Natural killer cell (primary cell): ENCODE measurements around the gene ATP9A. TPM values are rescaled to one million over a fixed set of nuclear protein-coding genes. Genes with fewer than 3 reads are reported as not detected.

ENCODE experiments used
- ATAC-seq, 3 donors: fragments of 150-1000 bp in 2 of 3; fragments of 200-7000 bp in 1 of 3; cut with Tn5 transposase; 1 replicate in 1 of 3; 2 replicates in 2 of 3; pipeline ENCODE4 v1.10.0; 2021; ENCODE audit warnings: mild to moderate bottlenecking in 2 of 3, moderate library complexity in 2 of 3
- DNase-seq, 2 donors: peaks; one replicate each; pipeline versions ENCODE4 v3.0.0 to v3.0.0-alpha.2; 2013 to 2021; ENCODE audit warnings: mixed read lengths in 1 of 2
- H3K27ac ChIP-seq: one replicate; pipeline ENCODE4 v1.5.1; 2013; ENCODE audit warnings: mild to moderate bottlenecking, low read length
- H3K27me3 ChIP-seq: one replicate; pipeline ENCODE4 v1.6.1; 2013; ENCODE audit warnings: low read length; ENCODE audit not compliant: control insufficient read depth, insufficient read depth
- H3K36me3 ChIP-seq: one replicate; pipeline ENCODE4 v1.6.1; 2013; ENCODE audit warnings: low read length; ENCODE audit not compliant: control insufficient read depth, insufficient read depth
- H3K4me1 ChIP-seq: one replicate; pipeline ENCODE4 v1.6.1; 2013; ENCODE audit warnings: low read length; ENCODE audit not compliant: control insufficient read depth, insufficient read depth
- H3K4me3 ChIP-seq: one replicate; pipeline ENCODE4 v1.5.1; 2013; ENCODE audit warnings: low read length
- H3K9me3 ChIP-seq: one replicate; pipeline ENCODE4 v1.6.1; 2013; ENCODE audit warnings: low read length; ENCODE audit not compliant: control insufficient read depth, insufficient read depth
- H3K27ac Mint-ChIP-seq, 2 donors: one replicate each; pipeline ENCODE4 v1.8.0; 2022; ENCODE audit warnings: mild to moderate bottlenecking in 2 of 2, mixed read lengths in 2 of 2, moderate library complexity in 1 of 2
- H3K27me3 Mint-ChIP-seq, 2 donors: one replicate each; pipeline ENCODE4 v1.8.0; 2022; ENCODE audit warnings: low read depth in 2 of 2, mixed read lengths in 2 of 2
- H3K36me3 Mint-ChIP-seq: one replicate; pipeline ENCODE4 v1.8.0; 2022; ENCODE audit warnings: mixed read lengths
- H3K4me1 Mint-ChIP-seq, 2 donors: one replicate each; pipeline ENCODE4 v1.8.0; 2022; ENCODE audit warnings: mixed read lengths in 2 of 2
- H3K4me3 Mint-ChIP-seq: one replicate; pipeline ENCODE4 v1.8.0; 2022; ENCODE audit warnings: mild to moderate bottlenecking, moderate library complexity, mixed read lengths
- H3K9me3 Mint-ChIP-seq, 2 donors: one replicate each; pipeline ENCODE4 v1.8.0; 2022; ENCODE audit warnings: mixed read lengths in 2 of 2
- WGBS: methylation state at CpG from one replicate; pipeline ENCODE4 v1.1.7; 2013; ENCODE audit warnings: missing lambda C conversion rate; ENCODE audit not compliant: insufficient coverage; 5-methylcytosine and 5-hydroxymethylcytosine counted together
- intact Hi-C: fragments of 100-400 bp; cut with micrococcal nuclease; formaldehyde crosslinking; loops from one replicate; pipeline ENCODE4 v1.14.2; 2022
- total RNA-seq, 4 donors: library from RNA; stranded (reverse); fragments of 120-200 nt in 1 of 4; gene quantifications; one replicate each; pipeline versions ENCODE4 v1.2.3 to v1.2.4, GENCODE V29; 2013 to 2022
- TF ChIP-seq, protein P1 (sequence below): fragments of 200-600 bp; IDR thresholded peaks from one replicate; pipeline ENCODE4 v1.8.0; 2022; ENCODE audit warnings: antibody characterized with exemption

ATP9A gene
- total RNA-seq, 3 donors from 2014 or later (not counting 1 experiment from before 2014, with no cell fraction given) = 1.4 to 46.8 (median 1.9) TPM

- DNase-seq (peak; percentile 62 to 87), ATAC-seq (peak; percentile 87 to 99 (median 99))
- Histone ChIP-seq H3K4me1 (peaks cover 7% of the 10 kb centered on the region), H3K9me3 (no peaks in the 10 kb centered on the region), H3K27ac (no peak overlapping the region), H3K27me3 (no peaks in the 10 kb centered on the region), H3K36me3 (no peaks in the 10 kb centered on the region), H3K4me3 (no peak overlapping the region)
- WGBS = 2% methylated on average over 13 of the region's 13 CpGs
- Mint-ChIP-seq H3K4me1 (peaks cover 9 to 21% of the 10 kb centered on the region in 2 donors), H3K4me3 (peak overlapping the region; percentile 65), H3K9me3 (no peaks in the 10 kb centered on the region), H3K27me3 (no peaks in the 10 kb centered on the region), H3K36me3 (no peaks in the 10 kb centered on the region), H3K27ac (peak overlapping the region; percentile 45 to 69)
- intact Hi-C loops = loop anchor here (1.0 to 10.0 kb wide), 3 partner anchors 209 to 380 kb away; no protein-coding TSS in a partner anchor
- TF ChIP-seq, protein P1, sequence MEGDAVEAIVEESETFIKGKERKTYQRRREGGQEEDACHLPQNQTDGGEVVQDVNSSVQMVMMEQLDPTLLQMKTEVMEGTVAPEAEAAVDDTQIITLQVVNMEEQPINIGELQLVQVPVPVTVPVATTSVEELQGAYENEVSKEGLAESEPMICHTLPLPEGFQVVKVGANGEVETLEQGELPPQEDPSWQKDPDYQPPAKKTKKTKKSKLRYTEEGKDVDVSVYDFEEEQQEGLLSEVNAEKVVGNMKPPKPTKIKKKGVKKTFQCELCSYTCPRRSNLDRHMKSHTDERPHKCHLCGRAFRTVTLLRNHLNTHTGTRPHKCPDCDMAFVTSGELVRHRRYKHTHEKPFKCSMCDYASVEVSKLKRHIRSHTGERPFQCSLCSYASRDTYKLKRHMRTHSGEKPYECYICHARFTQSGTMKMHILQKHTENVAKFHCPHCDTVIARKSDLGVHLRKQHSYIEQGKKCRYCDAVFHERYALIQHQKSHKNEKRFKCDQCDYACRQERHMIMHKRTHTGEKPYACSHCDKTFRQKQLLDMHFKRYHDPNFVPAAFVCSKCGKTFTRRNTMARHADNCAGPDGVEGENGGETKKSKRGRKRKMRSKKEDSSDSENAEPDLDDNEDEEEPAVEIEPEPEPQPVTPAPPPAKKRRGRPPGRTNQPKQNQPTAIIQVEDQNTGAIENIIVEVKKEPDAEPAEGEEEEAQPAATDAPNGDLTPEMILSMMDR = peak; percentile 88
These were observed 173.1 kb downstream of the ATP9A start for GRCh38 chr20:51595058-51595532.

DNA sequence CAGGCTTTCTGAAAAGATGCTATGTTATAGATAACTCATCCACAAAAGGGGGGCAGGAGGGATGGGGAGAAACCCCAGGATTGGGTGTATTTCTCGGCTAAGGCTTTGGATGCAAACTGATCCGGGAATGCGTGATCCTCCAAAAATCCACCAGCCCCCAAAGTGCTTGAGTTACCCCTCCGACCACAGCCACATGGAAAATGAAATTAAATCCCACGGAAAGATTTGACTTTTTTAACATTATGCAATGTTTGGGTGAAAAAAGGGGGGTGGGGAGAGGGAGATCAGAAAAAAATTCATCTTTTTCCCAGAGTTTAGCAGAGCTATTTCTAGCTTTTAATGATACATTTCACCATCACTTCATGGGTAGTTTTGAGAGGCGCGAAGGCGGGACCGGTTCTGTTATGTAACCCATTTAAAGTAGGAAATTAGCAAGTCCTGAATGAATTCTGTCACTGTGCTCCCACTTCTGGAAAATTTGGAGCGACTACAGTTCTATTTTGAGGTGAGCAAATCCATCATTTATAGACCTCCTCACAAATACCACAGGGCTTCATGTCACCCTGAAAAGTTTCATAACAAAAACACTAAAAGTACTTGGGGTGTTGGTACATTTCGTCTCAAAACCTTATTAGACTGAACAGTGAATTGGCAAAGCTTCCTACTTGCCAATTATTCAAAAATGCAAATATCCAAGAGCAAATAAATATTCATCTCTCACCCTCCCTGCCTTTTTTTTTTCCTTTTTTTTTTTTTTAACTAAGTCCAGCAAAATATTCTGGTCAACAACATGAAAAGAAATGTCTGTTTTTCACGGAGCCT, 173.7 kb downstream of the ATP9A start:
- TF ChIP-seq, protein P1 = no peak
- Mint-ChIP-seq H3K4me1 (peaks cover 9 to 21% of the 10 kb centered on the region in 2 donors), H3K27me3 (no peaks in the 10 kb centered on the region), H3K36me3 (no peaks in the 10 kb centered on the region), H3K27ac (peak overlapping the region; percentile 45 to 69), H3K9me3 (no peaks in the 10 kb centered on the region), H3K4me3 (peak overlapping the region; percentile 65)
- WGBS = 61% methylated on average over 10 of the region's 12 CpGs
- peaks cover 7% of the 10 kb centered on the region for H3K4me1 ChIP-seq
- no peak overlapping the region for H3K4me3 ChIP-seq
- H3K27me3 ChIP-seq = no peaks in the 10 kb centered on the region
- ATAC-seq = no peak
- H3K27ac ChIP-seq = no peak overlapping the region
- DNase-seq = no peak
- H3K9me3 ChIP-seq = no peaks in the 10 kb centered on the region
- intact Hi-C loops = loop anchor here (1.0 to 10.0 kb wide), 3 partner anchors 208 to 380 kb away; no protein-coding TSS in a partner anchor
- no peaks in the 10 kb centered on the region for H3K36me3 ChIP-seq

DNA sequence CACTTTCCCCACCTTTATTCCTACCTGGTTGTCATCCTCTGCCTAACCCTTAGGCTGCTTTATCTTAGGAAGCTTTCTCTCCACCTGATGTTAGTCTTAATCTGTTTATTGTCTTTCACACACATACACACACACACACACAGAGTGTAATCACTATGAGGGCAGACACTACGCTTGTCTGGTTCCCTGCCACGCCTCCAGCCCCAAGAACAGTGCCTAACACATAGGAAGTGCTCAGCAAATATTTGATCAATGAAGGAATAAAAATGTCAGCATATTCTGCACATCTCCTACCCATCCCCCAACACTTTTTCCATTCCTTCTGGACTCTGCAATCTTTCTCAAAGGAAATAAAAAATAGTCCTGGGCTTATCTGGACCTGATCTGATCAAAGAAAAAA, 174.6 kb downstream of the ATP9A start:
- ATAC-seq (no peak), DNase-seq (no peak)
- Mint-ChIP-seq H3K4me1 (peaks cover 13 to 25% of the 10 kb centered on the region in 2 donors), H3K27me3 (no peaks in the 10 kb centered on the region), H3K27ac (peak overlapping the region in 1 of 2 donors; percentile 19), H3K9me3 (no peaks in the 10 kb centered on the region), H3K4me3 (no peak overlapping the region), H3K36me3 (no peaks in the 10 kb centered on the region)
- TF ChIP-seq, protein P1 = no peak
- H3K27me3 ChIP-seq = no peaks in the 10 kb centered on the region
- intact Hi-C loops = loop anchor here (10.0 kb wide), 1 partner anchor 379 kb away; no protein-coding TSS in a partner anchor
- no peak overlapping the region for H3K27ac ChIP-seq
- no peaks in the 10 kb centered on the region for H3K9me3 ChIP-seq
- no peaks in the 10 kb centered on the region for H3K36me3 ChIP-seq
- H3K4me3 ChIP-seq = no peak overlapping the region
- 100% methylated on average over 2 of the region's 2 CpGs for WGBS
- H3K4me1 ChIP-seq = peaks cover 15% of the 10 kb centered on the region
